ENCODE measurements around the gene CDH4. TPM values are rescaled to one million over a fixed set of nuclear protein-coding genes. Genes with fewer than 3 reads are reported as not detected.
A peak's percentile ranks its signal among the peaks of the same experiment; 100 is the strongest.
"Not testable (repeated sequence)": the region's sequence is repeated elsewhere in the genome, so short reads cannot be mapped to it uniquely, and the experiment has no call there.

The CDH4 gene
- total RNA-seq, 1 experiment from 2014 or later = not detected

- no peak for DNase-seq
- Histone ChIP-seq H3K4me3 (ENCODE audit: low read length) (no peak overlapping the region), H3K27me3 (ENCODE audit: low read length) (no peaks in the 10 kb centered on the region), H2AFZ (ENCODE audit: low read length) (no peak overlapping the region), H3K9me2 (replicated peaks; ENCODE audit: insufficient read depth, low read length) (no peaks in the 10 kb centered on the region), H3K36me3 (ENCODE audit: insufficient read depth, low read length) (no peaks in the 10 kb centered on the region), H3K79me2 (ENCODE audit: low read length) (no peaks in the 10 kb centered on the region), H3K27ac (ENCODE audit: low read length) (no peak overlapping the region), H3K9ac (ENCODE audit: low read length) (no peak overlapping the region), H3K4me2 (ENCODE audit: low read depth, low read length, poor library complexity, severe bottlenecking) (peak overlapping the region; percentile 45), H4K20me1 (ENCODE audit: insufficient read depth, low read depth, low read length) (no peaks in the 10 kb centered on the region; the same call in 1 of the 2 replicates), H3K4me1 (ENCODE audit: low read length) (peaks cover 15% of the 10 kb centered on the region), H3K9me3 (ENCODE audit: low read length) (no peaks in the 10 kb centered on the region)
These were observed 600.4 kb downstream of the CDH4 start for GRCh38 chr20:61852268-61853072.

- H3K27ac ChIP-seq (ENCODE audit: low read length) = no peak overlapping the region
- no peaks in the 10 kb centered on the region for H3K79me2 ChIP-seq (ENCODE audit: low read length)
- H4K20me1 ChIP-seq (ENCODE audit: insufficient read depth, low read depth, low read length) = no peaks in the 10 kb centered on the region; the same call in 1 of the 2 replicates
- H2AFZ ChIP-seq (ENCODE audit: low read length) = no peak overlapping the region
- no peaks in the 10 kb centered on the region for H3K36me3 ChIP-seq (ENCODE audit: insufficient read depth, low read length)
- H3K9me2 ChIP-seq (replicated peaks; ENCODE audit: insufficient read depth, low read length) = no peaks in the 10 kb centered on the region
- peak overlapping the region; percentile 45 for H3K4me2 ChIP-seq (ENCODE audit: low read depth, low read length, poor library complexity, severe bottlenecking)
- DNase-seq = peak; percentile 81
- no peaks in the 10 kb centered on the region for H3K27me3 ChIP-seq (ENCODE audit: low read length)
- no peak overlapping the region; the same call in 1 of the 2 replicates for H3K4me3 ChIP-seq (ENCODE audit: low read length)
- no peak overlapping the region for H3K9ac ChIP-seq (ENCODE audit: low read length)
- peaks cover 15% of the 10 kb centered on the region for H3K4me1 ChIP-seq (ENCODE audit: low read length)
- no peaks in the 10 kb centered on the region for H3K9me3 ChIP-seq (ENCODE audit: low read length)
These were observed 601.3 kb downstream of the CDH4 start for GRCh38 chr20:61853073-61854005.

- DNase-seq; H3K4me3 ChIP-seq (ENCODE audit: low read length); H3K9me3 ChIP-seq (ENCODE audit: low read length); H4K20me1 ChIP-seq (ENCODE audit: insufficient read depth, low read depth, low read length); H3K4me2 ChIP-seq (ENCODE audit: low read depth, low read length, poor library complexity, severe bottlenecking); H3K9me2 ChIP-seq (replicated peaks; ENCODE audit: insufficient read depth, low read length); H3K79me2 ChIP-seq (ENCODE audit: low read length); H2AFZ ChIP-seq (ENCODE audit: low read length); H3K36me3 ChIP-seq (ENCODE audit: insufficient read depth, low read length); H3K27ac ChIP-seq (ENCODE audit: low read length); H3K9ac ChIP-seq (ENCODE audit: low read length); H3K27me3 ChIP-seq (ENCODE audit: low read length): not testable (repeated sequence)
- H3K4me1 ChIP-seq (ENCODE audit: low read length) = peaks cover 15% of the 10 kb centered on the region
These were observed 602.5 kb downstream of the CDH4 start for GRCh38 chr20:61854538-61854937.

DNA sequence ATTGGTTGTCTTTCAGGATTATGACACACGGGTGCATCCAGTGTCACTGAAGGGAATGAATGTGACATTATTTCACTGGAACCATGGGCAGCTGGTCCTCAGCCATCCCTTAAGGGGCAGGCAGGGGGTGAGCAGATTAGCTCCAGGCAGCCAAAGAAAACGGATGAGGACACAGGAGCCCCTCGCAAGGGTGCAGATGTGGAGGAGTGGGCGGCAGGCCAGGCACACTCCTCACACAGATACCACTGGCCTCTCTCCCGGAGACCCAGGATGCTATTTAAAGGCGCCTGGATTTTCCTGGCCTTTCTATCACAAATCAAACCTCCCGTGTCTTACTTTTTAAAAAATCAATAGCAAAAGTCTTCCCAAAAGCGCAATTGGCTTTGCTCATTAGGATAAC is 603.2 kb downstream of the CDH4 start:
- H3K9me3 ChIP-seq (ENCODE audit: low read length) = no peaks in the 10 kb centered on the region
- H3K27ac ChIP-seq (ENCODE audit: low read length) = no peak overlapping the region
- H3K9ac ChIP-seq (ENCODE audit: low read length) = no peak overlapping the region
- no peak overlapping the region for H3K4me2 ChIP-seq (ENCODE audit: low read depth, low read length, poor library complexity, severe bottlenecking)
- no peak for DNase-seq
- H4K20me1 ChIP-seq (ENCODE audit: insufficient read depth, low read depth, low read length) = peaks cover 3% of the 10 kb centered on the region; the same call in 1 of the 2 replicates
- no peaks in the 10 kb centered on the region for H3K79me2 ChIP-seq (ENCODE audit: low read length)
- H3K36me3 ChIP-seq (ENCODE audit: insufficient read depth, low read length) = no peaks in the 10 kb centered on the region
- no peaks in the 10 kb centered on the region for H3K27me3 ChIP-seq (ENCODE audit: low read length)
- H3K4me3 ChIP-seq (ENCODE audit: low read length) = no peak overlapping the region
- no peaks in the 10 kb centered on the region for H3K9me2 ChIP-seq (replicated peaks; ENCODE audit: insufficient read depth, low read length)
- no peak overlapping the region for H2AFZ ChIP-seq (ENCODE audit: low read length)
- H3K4me1 ChIP-seq (ENCODE audit: low read length) = peaks cover 15% of the 10 kb centered on the region

DNA sequence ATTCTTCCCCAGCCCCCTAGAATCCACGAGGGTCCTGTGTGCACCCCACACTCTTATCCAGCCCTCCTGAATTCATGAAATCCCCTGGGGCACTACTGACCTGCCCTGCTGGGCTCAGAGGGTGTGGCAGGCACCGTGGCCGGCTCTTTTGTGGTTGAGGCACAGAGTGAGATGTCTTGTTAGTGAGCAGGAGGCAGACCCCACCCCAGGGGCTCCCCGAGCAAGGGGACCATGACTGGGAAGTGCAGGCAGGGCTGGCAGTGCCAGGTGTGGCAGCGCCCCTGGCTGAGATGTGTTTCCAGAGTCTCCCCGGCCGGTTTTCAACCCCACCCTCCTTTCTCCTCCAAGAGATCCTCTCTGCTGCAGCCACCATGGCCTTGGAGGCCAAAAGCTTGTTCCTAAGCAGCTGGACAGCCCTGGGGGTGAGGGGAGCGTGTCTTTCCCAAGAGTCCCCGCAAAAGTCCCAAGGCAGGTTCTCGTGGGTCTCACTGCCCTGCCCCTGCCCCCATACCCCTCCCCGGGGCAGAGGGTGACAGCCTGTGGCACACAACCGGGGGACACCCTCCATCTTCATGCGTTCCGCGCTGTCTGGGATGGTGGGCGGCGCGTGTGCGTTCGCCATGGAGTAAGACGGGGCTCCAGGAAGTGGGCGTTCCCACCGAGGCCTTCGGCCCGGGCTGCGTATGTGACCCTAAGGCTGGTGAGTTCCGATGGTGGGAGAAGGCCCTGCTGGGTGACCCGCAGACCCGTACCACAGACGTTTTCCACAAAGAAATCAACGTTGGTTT is 604.8 kb downstream of the CDH4 start:
- no peak overlapping the region for H3K27ac ChIP-seq (ENCODE audit: low read length)
- H2AFZ ChIP-seq (ENCODE audit: low read length) = no peak overlapping the region
- no peaks in the 10 kb centered on the region for H3K9me2 ChIP-seq (replicated peaks; ENCODE audit: insufficient read depth, low read length)
- no peak overlapping the region for H3K4me2 ChIP-seq (ENCODE audit: low read depth, low read length, poor library complexity, severe bottlenecking)
- no peak overlapping the region for H3K4me3 ChIP-seq (ENCODE audit: low read length)
- no peaks in the 10 kb centered on the region for H3K9me3 ChIP-seq (ENCODE audit: low read length)
- no peak overlapping the region for H3K9ac ChIP-seq (ENCODE audit: low read length)
- peaks cover 15% of the 10 kb centered on the region; the same call in 1 of the 2 replicates for H4K20me1 ChIP-seq (ENCODE audit: insufficient read depth, low read depth, low read length)
- DNase-seq = no peak
- H3K4me1 ChIP-seq (ENCODE audit: low read length) = peaks cover 15% of the 10 kb centered on the region
- H3K79me2 ChIP-seq (ENCODE audit: low read length) = no peaks in the 10 kb centered on the region
- no peaks in the 10 kb centered on the region for H3K27me3 ChIP-seq (ENCODE audit: low read length)
- H3K36me3 ChIP-seq (ENCODE audit: insufficient read depth, low read length) = no peaks in the 10 kb centered on the region

DNA sequence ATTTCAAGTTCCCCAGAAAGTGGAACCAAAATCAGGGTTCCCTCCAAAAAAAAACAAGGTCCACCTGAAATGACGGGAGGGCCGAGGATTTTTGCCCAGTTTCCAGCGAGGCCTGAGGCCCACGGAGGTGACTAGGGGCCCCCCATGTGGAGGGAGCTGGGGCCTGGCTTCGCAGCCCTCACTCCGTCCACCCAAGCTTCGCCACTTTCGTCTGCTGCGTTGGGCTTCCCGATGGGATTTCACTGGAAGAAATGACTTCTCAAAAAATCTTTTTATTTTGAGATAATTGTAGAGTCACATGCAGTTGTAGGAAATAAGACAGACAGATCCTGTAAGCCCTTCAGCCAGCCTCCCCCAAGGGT is 605.3 kb downstream of the CDH4 start:
- Histone ChIP-seq H3K9me2 (replicated peaks; ENCODE audit: insufficient read depth, low read length) (no peaks in the 10 kb centered on the region), H3K36me3 (ENCODE audit: insufficient read depth, low read length) (no peaks in the 10 kb centered on the region), H3K79me2 (ENCODE audit: low read length) (no peaks in the 10 kb centered on the region), H3K4me2 (ENCODE audit: low read depth, low read length, poor library complexity, severe bottlenecking) (no peak overlapping the region), H4K20me1 (ENCODE audit: insufficient read depth, low read depth, low read length) (peaks cover 20% of the 10 kb centered on the region; the same call in 1 of the 2 replicates), H3K9me3 (ENCODE audit: low read length) (no peaks in the 10 kb centered on the region), H3K27me3 (ENCODE audit: low read length) (no peaks in the 10 kb centered on the region), H3K9ac (ENCODE audit: low read length) (no peak overlapping the region), H3K4me3 (ENCODE audit: low read length) (no peak overlapping the region), H3K4me1 (ENCODE audit: low read length) (peaks cover 15% of the 10 kb centered on the region), H3K27ac (ENCODE audit: low read length) (no peak overlapping the region), H2AFZ (ENCODE audit: low read length) (no peak overlapping the region)
- no peak for DNase-seq

DNA sequence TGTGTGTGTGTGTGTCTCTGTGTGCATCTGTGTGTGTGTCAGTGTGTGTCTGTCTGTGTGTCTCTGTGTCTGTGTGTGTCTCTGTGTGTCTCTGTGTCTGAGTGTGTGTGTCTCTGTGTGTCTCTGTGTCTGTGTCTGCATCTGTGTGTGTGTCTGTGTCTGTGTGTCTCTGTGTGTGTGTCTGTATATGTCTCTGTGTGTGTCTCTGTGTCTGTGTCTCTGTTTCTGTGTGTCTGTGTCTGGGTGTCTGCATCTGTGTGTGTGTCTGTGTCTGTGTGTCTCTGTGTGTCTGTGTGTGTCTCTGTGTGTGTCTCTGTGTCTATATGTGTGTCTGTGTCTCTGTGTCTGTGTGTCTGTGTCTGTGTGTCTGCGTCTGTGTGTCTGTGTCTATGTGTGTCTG is 605.8 kb downstream of the CDH4 start:
- H2AFZ ChIP-seq (ENCODE audit: low read length) = no peak overlapping the region
- H3K9ac ChIP-seq (ENCODE audit: low read length) = no peak overlapping the region
- H3K27me3 ChIP-seq (ENCODE audit: low read length) = no peaks in the 10 kb centered on the region
- DNase-seq = no peak
- H3K9me2 ChIP-seq (replicated peaks; ENCODE audit: insufficient read depth, low read length) = no peaks in the 10 kb centered on the region
- no peak overlapping the region for H3K4me2 ChIP-seq (ENCODE audit: low read depth, low read length, poor library complexity, severe bottlenecking)
- H3K27ac ChIP-seq (ENCODE audit: low read length) = no peak overlapping the region
- H3K4me1 ChIP-seq (ENCODE audit: low read length) = peaks cover 12% of the 10 kb centered on the region
- H3K9me3 ChIP-seq (ENCODE audit: low read length) = no peaks in the 10 kb centered on the region
- no peaks in the 10 kb centered on the region for H3K79me2 ChIP-seq (ENCODE audit: low read length)
- H3K4me3 ChIP-seq (ENCODE audit: low read length) = no peak overlapping the region
- no peaks in the 10 kb centered on the region for H3K36me3 ChIP-seq (ENCODE audit: insufficient read depth, low read length)
- peaks cover 22% of the 10 kb centered on the region; the same call in 1 of the 2 replicates for H4K20me1 ChIP-seq (ENCODE audit: insufficient read depth, low read depth, low read length)

Data from Karpas-422 (cell line).